Gastroesophageal sphincter (tissue), 4 donors: ENCODE measurements around the gene DHCR24. TPM values are rescaled to one million over a fixed set of nuclear protein-coding genes. Genes with fewer than 3 reads are reported as not detected.
A peak's percentile ranks its signal among the peaks of the same experiment; 100 is the strongest.
"Not testable (repeated sequence)": the region's sequence is repeated elsewhere in the genome, so short reads cannot be mapped to it uniquely, and the experiment has no call there.

Source experiments
- ATAC-seq: fragments of 150-250 bp; one replicate; pipeline ENCODE4 v1.9.1; 2016; ENCODE audit warnings: mild to moderate bottlenecking, moderate library complexity
- H3K27ac ChIP-seq, 4 donors: fragments of 200-600 bp; sonication (generic) in 3 of 4; 1 replicate in 3 of 4; 2 replicates in 1 of 4; pipeline ENCODE4 v1.5.1; 2016 to 2019
- H3K27me3 ChIP-seq: fragments of 200-600 bp; sonication (generic); one replicate; pipeline ENCODE4 v1.5.1; 2019
- H3K36me3 ChIP-seq, 2 donors: fragments of 200-600 bp; sonication (generic); one replicate each; pipeline ENCODE4 v1.5.1; 2019; ENCODE audit warnings: control low read depth in 1 of 2
- H3K4me1 ChIP-seq, 3 donors: fragments of 200-600 bp; sonication (generic); 1 replicate in 2 of 3; 2 replicates in 1 of 3; pipeline ENCODE4 v1.5.1; 2016 to 2019; ENCODE audit warnings: control low read depth in 2 of 3
- H3K4me3 ChIP-seq, 2 donors: fragments of 200-600 bp; sonication (generic); one replicate each; pipeline ENCODE4 v1.5.1; 2019; ENCODE audit warnings: mild to moderate bottlenecking in 1 of 2, moderate library complexity in 1 of 2
- H3K9me3 ChIP-seq, 3 donors: fragments of 200-600 bp; sonication (generic); one replicate each; pipeline ENCODE4 v1.5.1; 2017 to 2019; ENCODE audit warnings: control low read depth in 2 of 3
- EP300 ChIP-seq: sonication (generic); formaldehyde crosslinking; IDR thresholded peaks from one replicate; pipeline ENCODE4 v1.6.1; 2017; ENCODE audit warnings: antibody characterized with exemption, mild to moderate bottlenecking
- POLR2A ChIP-seq, 2 donors: fragments of 450-650 bp; IDR thresholded peaks; one replicate each; pipeline ENCODE4 v1.6.1; 2017; ENCODE audit warnings: antibody characterized with exemption in 2 of 2, mild to moderate bottlenecking in 2 of 2, moderate library complexity in 1 of 2
- POLR2AphosphoS5 ChIP-seq: sonication (generic); formaldehyde crosslinking; IDR thresholded peaks from one replicate; pipeline ENCODE4 v1.6.1; 2017; ENCODE audit warnings: antibody characterized with exemption
- WGBS, 2 donors: methylation state at CpG; one replicate each; pipeline ENCODE4 v1.1.5; 2018; ENCODE audit warnings: low coverage in 1 of 2; 5-methylcytosine and 5-hydroxymethylcytosine counted together
- total RNA-seq, 4 donors: library from RNA; depleted of rRNA; stranded (reverse); fragments of >200 nt; gene quantifications; one replicate each; pipeline ENCODE4 v1.1.0, GENCODE V29; 2016
- TF ChIP-seq, protein P1 (sequence below), 4 experiments: fragments of 200-600 bp in 2 of 4; fragments of 450-650 bp in 2 of 4; sonication (generic) in 1 of 4; IDR thresholded peaks; one replicate each; pipeline ENCODE4 v1.5.1; 2017 to 2019; ENCODE audit warnings: antibody characterized with exemption in 4 of 4, mild to moderate bottlenecking in 2 of 4, moderate library complexity in 2 of 4

Gene DHCR24
- total RNA-seq, 4 donors from 2014 or later, result 7.9 to 31.9 (median 15.9) TPM

DNA sequence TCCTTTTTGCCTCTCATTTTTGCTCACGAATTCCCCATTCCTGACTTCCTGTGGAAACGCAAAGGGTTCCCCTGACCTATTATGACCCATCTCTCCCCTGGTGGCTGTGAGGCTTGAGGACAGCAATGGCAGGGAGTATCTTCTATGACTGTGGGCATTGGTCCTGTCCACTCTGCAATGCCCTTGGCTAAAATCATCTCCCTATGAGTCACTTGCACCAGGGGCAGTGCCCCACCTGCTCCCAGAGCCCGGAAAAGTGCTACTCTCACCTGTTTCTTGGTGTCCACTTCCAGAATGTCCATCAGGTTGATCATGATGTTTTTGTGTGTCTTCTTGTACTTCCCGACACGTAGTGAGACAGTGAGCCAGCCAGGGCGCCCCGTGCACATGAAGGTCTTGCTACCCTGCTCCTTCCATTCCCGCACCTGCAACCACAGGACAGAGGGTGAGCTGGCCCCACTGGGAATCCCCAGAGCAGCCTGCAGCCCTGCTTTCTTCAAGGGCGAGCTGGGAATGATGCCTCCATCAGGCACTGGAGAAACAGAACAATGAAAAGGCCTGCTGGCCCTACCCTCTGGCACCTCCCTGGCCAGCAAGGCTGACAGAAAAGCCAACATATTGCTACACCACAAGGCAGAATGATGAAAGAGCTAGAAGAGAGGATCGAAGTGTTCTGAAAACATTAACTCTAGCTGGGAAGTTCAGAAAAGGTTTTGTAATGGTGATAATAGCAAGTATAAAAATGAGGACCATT lies 3.5 kb downstream of the DHCR24 start:
- Histone ChIP-seq H3K4me3 (no peak overlapping the region), H3K4me1 (peaks cover 0 to 24% (median 6%) of the 10 kb centered on the region in 3 donors), H3K27me3 (no peaks in the 10 kb centered on the region), H3K9me3 (no peaks in the 10 kb centered on the region), H3K27ac (no peak overlapping the region), H3K36me3 (peaks cover 0 to 5% of the 10 kb centered on the region in 2 donors)
- ATAC-seq, result peak; percentile 13
- TF ChIP-seq POLR2AphosphoS5 (no peak), EP300 (no peak), POLR2A (IDR thresholded peaks at IDR 0.05) (no peak)
- TF ChIP-seq, protein P1, sequence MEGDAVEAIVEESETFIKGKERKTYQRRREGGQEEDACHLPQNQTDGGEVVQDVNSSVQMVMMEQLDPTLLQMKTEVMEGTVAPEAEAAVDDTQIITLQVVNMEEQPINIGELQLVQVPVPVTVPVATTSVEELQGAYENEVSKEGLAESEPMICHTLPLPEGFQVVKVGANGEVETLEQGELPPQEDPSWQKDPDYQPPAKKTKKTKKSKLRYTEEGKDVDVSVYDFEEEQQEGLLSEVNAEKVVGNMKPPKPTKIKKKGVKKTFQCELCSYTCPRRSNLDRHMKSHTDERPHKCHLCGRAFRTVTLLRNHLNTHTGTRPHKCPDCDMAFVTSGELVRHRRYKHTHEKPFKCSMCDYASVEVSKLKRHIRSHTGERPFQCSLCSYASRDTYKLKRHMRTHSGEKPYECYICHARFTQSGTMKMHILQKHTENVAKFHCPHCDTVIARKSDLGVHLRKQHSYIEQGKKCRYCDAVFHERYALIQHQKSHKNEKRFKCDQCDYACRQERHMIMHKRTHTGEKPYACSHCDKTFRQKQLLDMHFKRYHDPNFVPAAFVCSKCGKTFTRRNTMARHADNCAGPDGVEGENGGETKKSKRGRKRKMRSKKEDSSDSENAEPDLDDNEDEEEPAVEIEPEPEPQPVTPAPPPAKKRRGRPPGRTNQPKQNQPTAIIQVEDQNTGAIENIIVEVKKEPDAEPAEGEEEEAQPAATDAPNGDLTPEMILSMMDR (IDR thresholded peaks at IDR 0.05), result no peak
- WGBS, 2 donors, result 93 to 96% methylated on average over 3 of the region's 10 CpGs

DNA sequence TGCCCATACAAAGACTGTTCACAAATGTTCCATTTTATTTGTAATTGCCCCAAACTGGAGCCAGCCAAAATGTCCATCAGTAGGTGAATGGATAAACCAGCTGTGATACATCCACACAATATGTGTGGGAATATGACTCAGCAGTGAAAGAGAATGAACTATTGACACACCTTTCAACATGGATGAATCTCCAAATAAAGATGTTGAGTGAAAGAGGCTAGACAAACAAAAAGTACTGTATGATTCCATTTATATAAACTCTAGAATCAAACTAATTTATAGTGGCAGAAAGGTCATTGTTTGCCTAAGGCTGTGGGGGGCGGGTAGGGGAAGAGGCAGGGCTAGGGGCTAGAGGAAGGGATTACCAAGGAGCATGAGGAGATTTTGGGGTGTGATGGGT lies 4.5 kb downstream of the DHCR24 start:
- Histone ChIP-seq H3K36me3 (peaks cover 0 to 5% of the 10 kb centered on the region in 2 donors), H3K27me3 (no peaks in the 10 kb centered on the region), H3K4me1 (peaks cover 0 to 19% (median 3%) of the 10 kb centered on the region in 3 donors), H3K27ac (no peak overlapping the region), H3K4me3 (no peak overlapping the region), H3K9me3 (no peaks in the 10 kb centered on the region)
- WGBS, 2 donors, result 100% methylated on average over 1 of the region's 1 CpG; no CpG with 5 or more reads in 1 of the 2 donors
- TF ChIP-seq POLR2A (IDR thresholded peaks at IDR 0.05), result no peak
- no peak for TF ChIP-seq EP300
- TF ChIP-seq POLR2AphosphoS5, result no peak
- TF ChIP-seq, protein P1 (IDR thresholded peaks at IDR 0.05), result no peak
- ATAC-seq, result no peak

DNA sequence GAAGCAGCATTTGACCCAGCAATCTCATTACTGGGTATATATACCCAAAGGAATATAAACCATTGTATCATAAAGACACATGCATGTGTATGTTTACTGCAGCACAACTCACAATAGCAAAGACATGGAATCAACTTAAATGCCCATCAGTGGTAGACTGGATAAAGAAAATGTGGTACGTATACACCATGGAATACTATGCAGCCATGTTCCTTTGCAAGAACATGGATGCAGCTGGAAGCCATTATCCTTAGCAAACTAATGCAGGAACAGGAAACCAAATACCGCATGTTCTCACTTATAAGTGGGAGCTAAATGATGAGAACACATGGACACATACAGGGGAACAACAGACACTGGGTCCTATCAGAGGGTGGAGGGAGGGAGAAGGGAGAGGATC lies 5.4 kb downstream of the DHCR24 start:
- peaks cover 0 to 10% (median 0%) of the 10 kb centered on the region in 3 donors for H3K4me1 ChIP-seq
- WGBS, 2 donors, result 89% methylated on average over 2 of the region's 2 CpGs; no CpG with 5 or more reads in 1 of the 2 donors
- ATAC-seq, result not testable (repeated sequence)

GRCh38 chr1:54879872-54880271 lies 7.1 kb downstream of the DHCR24 start:
- no peaks in the 10 kb centered on the region for H3K4me1 ChIP-seq
- no peaks in the 10 kb centered on the region for H3K9me3 ChIP-seq
- H3K27ac ChIP-seq, result no peak overlapping the region
- whole genome bisulfite sequencing, 2 donors, result 74 to 89% methylated on average over 1 of the region's 1 CpG
- H3K36me3 ChIP-seq, result peaks cover 0 to 14% of the 10 kb centered on the region in 2 donors
- TF ChIP-seq, protein P1 (IDR thresholded peaks at IDR 0.05), result no peak
- TF ChIP-seq POLR2A (IDR thresholded peaks at IDR 0.05), result no peak
- no peak for TF ChIP-seq POLR2AphosphoS5
- no peak for TF ChIP-seq EP300
- no peaks in the 10 kb centered on the region for H3K27me3 ChIP-seq
- ATAC-seq, result no peak
- no peak overlapping the region for H3K4me3 ChIP-seq

More for the DNA sequence above, 5.4 kb downstream of the DHCR24 start:
- not testable (repeated sequence) for H3K27ac ChIP-seq, H3K27me3 ChIP-seq, H3K9me3 ChIP-seq, H3K36me3 ChIP-seq, H3K4me3 ChIP-seq

- TF ChIP-seq, protein P1 (IDR thresholded peaks at IDR 0.05), result no peak
- no peak for TF ChIP-seq POLR2AphosphoS5
- TF ChIP-seq EP300, result no peak
- no peak for TF ChIP-seq POLR2A (IDR thresholded peaks at IDR 0.05)
- no peaks in the 10 kb centered on the region for H3K27me3 ChIP-seq
- WGBS, 2 donors, result 94 to 98% methylated on average over 5 of the region's 5 CpGs
- H3K9me3 ChIP-seq, result no peaks in the 10 kb centered on the region
- no peak overlapping the region for H3K4me3 ChIP-seq
- no peak for ATAC-seq
- peaks cover 0 to 32% of the 10 kb centered on the region in 2 donors for H3K36me3 ChIP-seq
- no peaks in the 10 kb centered on the region for H3K4me1 ChIP-seq
- H3K27ac ChIP-seq, result no peak overlapping the region
Observed at GRCh38 chr1:54876814-54877213, 10.2 kb downstream of the DHCR24 start.
